Common myeloid progenitor, CD34-positive (primary cell): ENCODE results near the gene ACCSL.

Experiments
- CTCF ChIA-PET: fragments of 350-600 bp; sonication (Branson Sonifier 250); formaldehyde crosslinking; loops from one replicate; lab custom pipeline; 2021; ENCODE audit warnings: antibody characterized with exemption; lab: Charles Lee
- POLR2A ChIA-PET: fragments of 350-600 bp; sonication (Branson Sonifier 250); formaldehyde crosslinking; loops from one replicate; lab custom pipeline; 2021; ENCODE audit warnings: antibody characterized with exemption; lab: Charles Lee
- DNase-seq, 3 donors: peaks; one replicate each; pipeline versions ENCODE4 v3.0.0 to v3.0.0-alpha.2; 2013
- H3K27ac ChIP-seq, 2 experiments: 1 replicate in 1 of 2; 2 replicates in 1 of 2; pipeline ENCODE4 v1.7.0; 2013; ENCODE audit warnings: inconsistent platforms in 2 of 2, low read length in 2 of 2, mild to moderate bottlenecking in 2 of 2, low read depth in 1 of 2, moderate library complexity in 1 of 2; ENCODE audit not compliant: severe bottlenecking in 2 of 2, insufficient read depth in 1 of 2, poor library complexity in 1 of 2
- H3K27me3 ChIP-seq, 5 experiments: replicated peaks in 2 of 5; 1 replicate in 3 of 5; 2 replicates in 2 of 5; pipeline versions ENCODE4 v1.6.1 to v1.7.0; 2013; ENCODE audit warnings: low read length in 4 of 5, mild to moderate bottlenecking in 2 of 5, moderate library complexity in 2 of 5, inconsistent platforms in 1 of 5; ENCODE audit not compliant: insufficient read depth in 5 of 5, control insufficient read depth in 4 of 5
- H3K36me3 ChIP-seq, 4 experiments: 1 replicate in 2 of 4; 2 replicates in 2 of 4; pipeline versions ENCODE4 v1.6.1 to v1.7.0; 2013; ENCODE audit warnings: low read length in 3 of 4, control low read depth in 1 of 4, mild to moderate bottlenecking in 1 of 4; ENCODE audit not compliant: control insufficient read depth in 4 of 4, insufficient read depth in 4 of 4
- H3K4me1 ChIP-seq, 4 experiments: 1 replicate in 3 of 4; 2 replicates in 1 of 4; pipeline versions ENCODE4 v1.6.1 to v1.7.1; 2013; ENCODE audit warnings: low read length in 3 of 4, mild to moderate bottlenecking in 3 of 4, control low read depth in 1 of 4, inconsistent platforms in 1 of 4, moderate library complexity in 1 of 4; ENCODE audit not compliant: control insufficient read depth in 4 of 4, insufficient read depth in 4 of 4; ENCODE audit errors: control extremely low read depth in 1 of 4
- H3K4me3 ChIP-seq, 7 experiments: 1 replicate in 4 of 7; 2 replicates in 3 of 7; pipeline versions ENCODE4 v1.5.1 to v1.7.0; 2013; ENCODE audit warnings: mild to moderate bottlenecking in 7 of 7, low read length in 6 of 7, moderate library complexity in 6 of 7, inconsistent platforms in 2 of 7, low read depth in 2 of 7, control low read depth in 1 of 7; ENCODE audit not compliant: insufficient read depth in 4 of 7, control insufficient read depth in 1 of 7; ENCODE audit errors: extremely low read depth in 1 of 7
- H3K9me3 ChIP-seq, 5 experiments: 1 replicate in 4 of 5; 2 replicates in 1 of 5; pipeline versions ENCODE4 v1.6.1 to v1.7.1; 2013; ENCODE audit warnings: low read length in 4 of 5, mild to moderate bottlenecking in 2 of 5, inconsistent platforms in 1 of 5, low read depth in 1 of 5, moderate library complexity in 1 of 5; ENCODE audit not compliant: control insufficient read depth in 4 of 5, insufficient read depth in 2 of 5; ENCODE audit errors: control extremely low read depth in 1 of 5
- WGBS: methylation state at CpG from one replicate; pipeline ENCODE4 v1.1.5; 2013; ENCODE audit not compliant: insufficient coverage; 5-methylcytosine and 5-hydroxymethylcytosine counted together

ACCSL gene

GRCh38 chr11:44029977-44030911 is 17.5 kb upstream of the ACCSL start:
- CTCF ChIA-PET, result interaction anchor here (0.8 to 1.3 kb wide), 2 partner anchors 9 to 140 kb away, joined by 3 read pairs; no protein-coding TSS in a partner anchor
- 58% methylated on average over 2 of the region's 5 CpGs for WGBS
- no peak overlapping the region for H3K27ac ChIP-seq
- H3K27me3 ChIP-seq, result peaks cover 0 to 9% (median 0%) of the 10 kb centered on the region in 5 experiments
- POLR2A ChIA-PET, result no interaction called here
- no peaks in the 10 kb centered on the region for H3K4me1 ChIP-seq
- no peaks in the 10 kb centered on the region for H3K36me3 ChIP-seq
- H3K9me3 ChIP-seq, result peaks cover 0 to 4% (median 3%) of the 10 kb centered on the region in 5 experiments
- no peak overlapping the region for H3K4me3 ChIP-seq
- no peak for DNase-seq

- H3K27ac ChIP-seq, result no peak overlapping the region
- WGBS, result 89% methylated on average over 5 of the region's 5 CpGs
- CTCF ChIA-PET, result interaction anchor here (0.8 kb wide), 1 partner anchor 8 kb away, joined by 3 read pairs; no protein-coding TSS in a partner anchor
- H3K4me1 ChIP-seq, result no peaks in the 10 kb centered on the region
- H3K36me3 ChIP-seq, result no peaks in the 10 kb centered on the region
- H3K4me3 ChIP-seq, result no peak overlapping the region
- peaks cover 0 to 9% (median 0%) of the 10 kb centered on the region in 5 experiments for H3K27me3 ChIP-seq
- DNase-seq, result no peak
- POLR2A ChIA-PET, result no interaction called here
- H3K9me3 ChIP-seq, result peaks cover 0 to under 1% (median 0%) of the 10 kb centered on the region in 5 experiments
Measured at GRCh38 chr11:44030996-44031395, 16.8 kb upstream of the ACCSL start.

GRCh38 chr11:44031549-44031948 is 16.2 kb upstream of the ACCSL start:
- peaks cover 0 to 9% (median 0%) of the 10 kb centered on the region in 5 experiments for H3K27me3 ChIP-seq
- CTCF ChIA-PET, result interaction anchor here (0.8 kb wide), 1 partner anchor 8 kb away, joined by 3 read pairs; no protein-coding TSS in a partner anchor
- no peaks in the 10 kb centered on the region for H3K9me3 ChIP-seq
- H3K4me1 ChIP-seq, result no peaks in the 10 kb centered on the region
- H3K4me3 ChIP-seq, result no peak overlapping the region
- H3K36me3 ChIP-seq, result no peaks in the 10 kb centered on the region
- POLR2A ChIA-PET, result no interaction called here
- no peak for DNase-seq
- no peak overlapping the region for H3K27ac ChIP-seq
- 95% methylated on average over 4 of the region's 5 CpGs for WGBS

GRCh38 chr11:44032299-44033085 is 15.3 kb upstream of the ACCSL start:
- CTCF ChIA-PET, result interaction anchor here (0.9 kb wide), 1 partner anchor 22 kb away, joined by 3 read pairs; no protein-coding TSS in a partner anchor

GRCh38 chr11:44033411-44033850 is 14.3 kb upstream of the ACCSL start:
- POLR2A ChIA-PET, result no interaction called here
- WGBS, result 78% methylated on average over 3 of the region's 3 CpGs
- peaks cover 0 to 9% (median 0%) of the 10 kb centered on the region in 5 experiments for H3K27me3 ChIP-seq
- no peaks in the 10 kb centered on the region for H3K9me3 ChIP-seq
- no peak for DNase-seq
- H3K4me3 ChIP-seq, result no peak overlapping the region
- no peaks in the 10 kb centered on the region for H3K4me1 ChIP-seq
- CTCF ChIA-PET, result no interaction called here
- H3K36me3 ChIP-seq, result no peaks in the 10 kb centered on the region
- H3K27ac ChIP-seq, result no peak overlapping the region

More at GRCh38 chr11:44032299-44033085, 15.3 kb upstream of the ACCSL start:
- Histone ChIP-seq H3K27me3 (peaks cover 0 to 9% (median 0%) of the 10 kb centered on the region in 5 experiments), H3K4me3 (no peak overlapping the region), H3K27ac (no peak overlapping the region), H3K36me3 (no peaks in the 10 kb centered on the region), H3K9me3 (no peaks in the 10 kb centered on the region), H3K4me1 (no peaks in the 10 kb centered on the region)
- DNase-seq, result no peak
- POLR2A ChIA-PET, result no interaction called here
- 91% methylated on average over 14 of the region's 15 CpGs for WGBS

GRCh38 chr11:44033856-44034255 is 13.9 kb upstream of the ACCSL start:
- Histone ChIP-seq H3K36me3 (no peaks in the 10 kb centered on the region), H3K4me1 (no peaks in the 10 kb centered on the region), H3K9me3 (no peaks in the 10 kb centered on the region), H3K27me3 (peaks cover 0 to 9% (median 0%) of the 10 kb centered on the region in 5 experiments), H3K27ac (no peak overlapping the region), H3K4me3 (no peak overlapping the region)
- 100% methylated on average over 2 of the region's 3 CpGs for WGBS
- ChIA-PET CTCF (interaction anchor here (2.0 kb wide), 1 partner anchor 144 kb away, joined by 8 read pairs; no protein-coding TSS in a partner anchor), POLR2A (no interaction called here)
- no peak for DNase-seq
